HepG2 (cell line): ENCODE data around the gene SPHK1. TPM values are rescaled to one million over a fixed set of nuclear protein-coding genes. Genes with fewer than 3 reads are reported as not detected.
A peak's percentile ranks its signal among the peaks of the same experiment; 100 is the strongest.

Experiments
- AGO1 ChIP-seq: fragments of 200-400 bp; formaldehyde crosslinking; IDR thresholded peaks from 2 replicates; pipeline ENCODE4 v1.6.1; 2017; ENCODE audit warnings: mild to moderate bottlenecking, low read depth, low read length, moderate library complexity; ENCODE audit not compliant: poor library complexity, severe bottlenecking
- EP300 ChIP-seq, 3 experiments: sonication (generic) in 1 of 3; formaldehyde crosslinking in 1 of 3; IDR thresholded peaks; 2 replicates each; pipeline versions ENCODE4 v1.5.1 to v1.6.1; 2011 to 2020; ENCODE audit warnings: low read depth in 2 of 3, low read length in 2 of 3, borderline replicate concordance in 1 of 3, improper control_type of control experiment in 1 of 3, mild to moderate bottlenecking in 1 of 3, missing genetic modification reagents in 1 of 3, moderate library complexity in 1 of 3
- HHEX ChIP-seq: IDR thresholded peaks from 2 replicates; pipeline ENCODE4 v1.6.1; 2016; ENCODE audit warnings: control low read depth
- HNF4G ChIP-seq, 2 experiments: sonication (generic) in 1 of 2; formaldehyde crosslinking in 1 of 2; IDR thresholded peaks; 2 replicates each; pipeline versions ENCODE4 v1.4.0 to v1.6.1; 2011 to 2020; ENCODE audit warnings: borderline replicate concordance in 2 of 2, low read depth in 2 of 2, mild to moderate bottlenecking in 2 of 2, low read length in 1 of 2, missing genetic modification reagents in 1 of 2, moderate library complexity in 1 of 2
- MXI1 ChIP-seq: IDR thresholded peaks from 3 replicates; pipeline ENCODE4 v1.6.1; 2012; ENCODE audit warnings: low read depth, low read length, inconsistent platforms, borderline replicate concordance
- SNAI1 ChIP-seq: sonication (generic); formaldehyde crosslinking; IDR thresholded peaks from 2 replicates; pipeline ENCODE4 v1.5.0; 2020; ENCODE audit warnings: mild to moderate bottlenecking, missing genetic modification reagents, borderline replicate concordance
- SNAPC2 ChIP-seq: sonication (generic); formaldehyde crosslinking; IDR thresholded peaks from 2 replicates; pipeline ENCODE4 v1.8.1; 2022; ENCODE audit warnings: mild to moderate bottlenecking, missing genetic modification reagents
- SPEN ChIP-seq: sonication (generic); formaldehyde crosslinking; IDR thresholded peaks from 2 replicates; pipeline ENCODE4 v1.5.1; 2020; ENCODE audit warnings: low read depth, mild to moderate bottlenecking, missing genetic modification reagents
- TOPORS ChIP-seq: sonication (generic); formaldehyde crosslinking; IDR thresholded peaks from 2 replicates; pipeline ENCODE4 v1.8.0; 2023; ENCODE audit warnings: mild to moderate bottlenecking, missing genetic modification reagents
- ZBTB42 ChIP-seq: sonication (generic); formaldehyde crosslinking; IDR thresholded peaks from 2 replicates; pipeline ENCODE4 v1.5.0; 2020; ENCODE audit warnings: mild to moderate bottlenecking, missing genetic modification reagents
- ZFP36L1 ChIP-seq: sonication (generic); formaldehyde crosslinking; IDR thresholded peaks from 2 replicates; pipeline ENCODE4 v1.8.0; 2022; ENCODE audit warnings: mild to moderate bottlenecking, missing genetic modification reagents, moderate library complexity
- ZNF143 ChIP-seq: sonication (generic); formaldehyde crosslinking; IDR thresholded peaks from 2 replicates; pipeline ENCODE4 v1.4.0; 2020; ENCODE audit warnings: missing genetic modification reagents
- ZNF253 ChIP-seq: sonication (generic); formaldehyde crosslinking; IDR thresholded peaks from 2 replicates; pipeline ENCODE4 v1.8.0; 2022; ENCODE audit warnings: mild to moderate bottlenecking, missing genetic modification reagents, borderline replicate concordance
- ZNF343 ChIP-seq: sonication (generic); formaldehyde crosslinking; IDR thresholded peaks from 2 replicates; pipeline ENCODE4 v1.4.0; 2020; ENCODE audit warnings: mild to moderate bottlenecking, missing genetic modification reagents
- ZNF883 ChIP-seq: sonication (generic); formaldehyde crosslinking; IDR thresholded peaks from 2 replicates; pipeline ENCODE4 v1.5.1; 2020; ENCODE audit warnings: mild to moderate bottlenecking, missing genetic modification reagents; ENCODE audit errors: not compliant biosample characterization
- polyA plus RNA-seq, 8 experiments: library from polyadenylated mRNA; depleted of rRNA in 3 of 8; stranded (reverse) in 7 of 8; unstranded in 1 of 8; fragments of >200 nt; fragmentation: Illumina TruSeq in 4 of 8; extraction: Trizol in 4 of 8; gene quantifications; 2 replicates each; pipeline versions ENCODE4 v1.2.1 to v1.2.3, GENCODE V29; 2011 to 2016; ENCODE audit warnings: low read depth in 4 of 8, missing spikeins in 1 of 8, mixed read lengths in 1 of 8; ENCODE audit not compliant: insufficient read depth in 1 of 8
- total RNA-seq, 5 experiments: library from RNA; depleted of rRNA; stranded (reverse); fragments of >200 nt; fragmentation: Illumina TruSeq; extraction: Trizol; gene quantifications; 2 replicates each; pipeline ENCODE4 v1.2.3, GENCODE V29; 2016; ENCODE audit warnings: low read depth in 1 of 5
- TF ChIP-seq, protein P1 (sequence below): sonication (generic); formaldehyde crosslinking; IDR thresholded peaks from 2 replicates; pipeline ENCODE4 v1.8.1; 2023; ENCODE audit warnings: mild to moderate bottlenecking, missing genetic modification reagents
- TF ChIP-seq, protein P2 (sequence below): sonication (generic); formaldehyde crosslinking; IDR thresholded peaks from 2 replicates; pipeline ENCODE4 v1.8.0; 2022; ENCODE audit warnings: missing genetic modification reagents, mild to moderate bottlenecking, borderline replicate concordance
- TF ChIP-seq, protein P3 (sequence below): sonication (generic); formaldehyde crosslinking; IDR thresholded peaks from 2 replicates; pipeline ENCODE4 v1.4.0; 2020; ENCODE audit warnings: missing genetic modification reagents
- TF ChIP-seq, protein P4 (sequence below): sonication (generic); formaldehyde crosslinking; IDR thresholded peaks from 2 replicates; pipeline ENCODE4 v1.8.1; 2022; ENCODE audit warnings: mild to moderate bottlenecking, missing genetic modification reagents

The SPHK1 gene
- total and polyA plus RNA-seq, 2 of the 13 experiments (the other 11 are each of a cell fraction or from before 2014, with no cell fraction given) = 129 to 160 TPM

DNA sequence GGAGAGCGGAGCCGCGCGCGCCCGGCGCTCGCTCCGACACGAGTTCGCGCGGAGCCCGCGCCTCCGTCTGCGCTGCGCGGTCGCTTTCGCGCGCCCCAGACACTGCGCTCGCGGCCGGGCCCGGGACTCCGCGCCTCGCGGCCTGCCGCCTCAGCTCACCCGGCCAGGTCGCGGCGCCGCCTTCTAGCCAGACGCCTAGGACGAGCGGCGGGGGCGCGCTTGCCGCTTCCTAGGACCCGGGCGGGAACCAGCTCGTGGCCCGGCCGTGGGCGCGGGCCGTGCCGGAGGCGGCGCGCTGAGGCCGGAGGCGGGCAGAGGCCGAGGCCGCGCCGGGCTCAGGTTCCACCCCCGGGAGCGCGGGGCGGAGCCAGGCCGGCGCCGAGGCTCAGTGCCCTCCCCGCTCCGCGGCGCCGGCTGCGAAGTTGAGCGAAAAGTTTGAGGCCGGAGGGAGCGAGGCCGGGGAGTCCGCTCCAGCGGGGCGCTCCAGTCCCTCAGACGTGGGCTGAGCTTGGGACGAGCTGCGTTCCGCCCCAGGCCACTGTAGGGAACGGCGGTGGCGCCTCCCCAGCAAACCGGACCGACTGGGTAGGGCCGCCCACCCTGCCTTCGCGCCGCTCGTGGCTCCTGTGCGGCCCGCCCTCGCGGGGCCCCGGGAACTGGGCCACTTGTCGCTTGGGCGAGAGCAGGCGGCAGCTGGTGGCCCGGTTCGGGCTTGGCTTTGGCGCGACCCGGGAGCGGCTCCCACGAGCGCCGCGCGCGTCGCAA is at the start of gene SPHK1 (continued):
- TF ChIP-seq ZFP36L1 (CRISPR knock-in tag) (peak; percentile 87), SNAI1 (CRISPR knock-in tag) (peak; percentile 66; the same call in 1 of the 2 replicates), MXI1 (peak; percentile 21; the same call in 1 of the 3 replicates), HHEX (no peak), AGO1 (peak; percentile 82), EP300 (IDR thresholded peaks at IDR 0.05; ENCODE audit: low read depth in 2 of 2, low read length in 2 of 2) (0 out of 4 replicates have a peak, but pooled peaks of 1 of the 2 experiments have one; percentile 3), EP300 (CRISPR knock-in tag; IDR thresholded peaks at IDR 0.05; ENCODE audit: borderline replicate concordance) (no peak), ZNF883 (peak; percentile 91), ZNF343 (CRISPR knock-in tag) (peak; percentile 43; the same call in 1 of the 2 replicates), HNF4G (IDR thresholded peaks at IDR 0.05; ENCODE audit: borderline replicate concordance, low read depth, low read length) (no peak), HNF4G (CRISPR knock-in tag; IDR thresholded peaks at IDR 0.05; ENCODE audit: borderline replicate concordance, low read depth) (peak; percentile 62; the same call in 1 of the 2 replicates), ZNF253 (CRISPR knock-in tag) (peak; percentile 68; the same call in 1 of the 2 replicates), TOPORS (CRISPR knock-in tag) (peak; percentile 84), SPEN (CRISPR knock-in tag) (peak; percentile 41; the same call in 1 of the 2 replicates), SNAPC2 (CRISPR knock-in tag) (peak; percentile 25; the same call in 1 of the 2 replicates), ZBTB42 (0 out of 2 replicates have a peak, but pooled peaks have one; percentile 61), ZNF143 (0 out of 2 replicates have a peak, but pooled peaks have one; percentile 12)
- TF ChIP-seq, protein P1, sequence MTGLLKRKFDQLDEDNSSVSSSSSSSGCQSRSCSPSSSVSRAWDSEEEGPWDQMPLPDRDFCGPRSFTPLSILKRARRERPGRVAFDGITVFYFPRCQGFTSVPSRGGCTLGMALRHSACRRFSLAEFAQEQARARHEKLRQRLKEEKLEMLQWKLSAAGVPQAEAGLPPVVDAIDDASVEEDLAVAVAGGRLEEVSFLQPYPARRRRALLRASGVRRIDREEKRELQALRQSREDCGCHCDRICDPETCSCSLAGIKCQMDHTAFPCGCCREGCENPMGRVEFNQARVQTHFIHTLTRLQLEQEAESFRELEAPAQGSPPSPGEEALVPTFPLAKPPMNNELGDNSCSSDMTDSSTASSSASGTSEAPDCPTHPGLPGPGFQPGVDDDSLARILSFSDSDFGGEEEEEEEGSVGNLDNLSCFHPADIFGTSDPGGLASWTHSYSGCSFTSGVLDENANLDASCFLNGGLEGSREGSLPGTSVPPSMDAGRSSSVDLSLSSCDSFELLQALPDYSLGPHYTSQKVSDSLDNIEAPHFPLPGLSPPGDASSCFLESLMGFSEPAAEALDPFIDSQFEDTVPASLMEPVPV (CRISPR knock-in tag) = peak; percentile 17; the same call in 1 of the 2 replicates
- TF ChIP-seq, protein P2, sequence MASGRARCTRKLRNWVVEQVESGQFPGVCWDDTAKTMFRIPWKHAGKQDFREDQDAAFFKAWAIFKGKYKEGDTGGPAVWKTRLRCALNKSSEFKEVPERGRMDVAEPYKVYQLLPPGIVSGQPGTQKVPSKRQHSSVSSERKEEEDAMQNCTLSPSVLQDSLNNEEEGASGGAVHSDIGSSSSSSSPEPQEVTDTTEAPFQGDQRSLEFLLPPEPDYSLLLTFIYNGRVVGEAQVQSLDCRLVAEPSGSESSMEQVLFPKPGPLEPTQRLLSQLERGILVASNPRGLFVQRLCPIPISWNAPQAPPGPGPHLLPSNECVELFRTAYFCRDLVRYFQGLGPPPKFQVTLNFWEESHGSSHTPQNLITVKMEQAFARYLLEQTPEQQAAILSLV (CRISPR knock-in tag) = 0 out of 2 replicates have a peak, but pooled peaks have one; percentile 20
- TF ChIP-seq, protein P3, sequence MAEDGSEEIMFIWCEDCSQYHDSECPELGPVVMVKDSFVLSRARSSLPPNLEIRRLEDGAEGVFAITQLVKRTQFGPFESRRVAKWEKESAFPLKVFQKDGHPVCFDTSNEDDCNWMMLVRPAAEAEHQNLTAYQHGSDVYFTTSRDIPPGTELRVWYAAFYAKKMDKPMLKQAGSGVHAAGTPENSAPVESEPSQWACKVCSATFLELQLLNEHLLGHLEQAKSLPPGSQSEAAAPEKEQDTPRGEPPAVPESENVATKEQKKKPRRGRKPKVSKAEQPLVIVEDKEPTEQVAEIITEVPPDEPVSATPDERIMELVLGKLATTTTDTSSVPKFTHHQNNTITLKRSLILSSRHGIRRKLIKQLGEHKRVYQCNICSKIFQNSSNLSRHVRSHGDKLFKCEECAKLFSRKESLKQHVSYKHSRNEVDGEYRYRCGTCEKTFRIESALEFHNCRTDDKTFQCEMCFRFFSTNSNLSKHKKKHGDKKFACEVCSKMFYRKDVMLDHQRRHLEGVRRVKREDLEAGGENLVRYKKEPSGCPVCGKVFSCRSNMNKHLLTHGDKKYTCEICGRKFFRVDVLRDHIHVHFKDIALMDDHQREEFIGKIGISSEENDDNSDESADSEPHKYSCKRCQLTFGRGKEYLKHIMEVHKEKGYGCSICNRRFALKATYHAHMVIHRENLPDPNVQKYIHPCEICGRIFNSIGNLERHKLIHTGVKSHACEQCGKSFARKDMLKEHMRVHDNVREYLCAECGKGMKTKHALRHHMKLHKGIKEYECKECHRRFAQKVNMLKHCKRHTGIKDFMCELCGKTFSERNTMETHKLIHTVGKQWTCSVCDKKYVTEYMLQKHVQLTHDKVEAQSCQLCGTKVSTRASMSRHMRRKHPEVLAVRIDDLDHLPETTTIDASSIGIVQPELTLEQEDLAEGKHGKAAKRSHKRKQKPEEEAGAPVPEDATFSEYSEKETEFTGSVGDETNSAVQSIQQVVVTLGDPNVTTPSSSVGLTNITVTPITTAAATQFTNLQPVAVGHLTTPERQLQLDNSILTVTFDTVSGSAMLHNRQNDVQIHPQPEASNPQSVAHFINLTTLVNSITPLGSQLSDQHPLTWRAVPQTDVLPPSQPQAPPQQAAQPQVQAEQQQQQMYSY (CRISPR knock-in tag) = peak; percentile 69; the same call in 1 of the 2 replicates
- TF ChIP-seq, protein P4, sequence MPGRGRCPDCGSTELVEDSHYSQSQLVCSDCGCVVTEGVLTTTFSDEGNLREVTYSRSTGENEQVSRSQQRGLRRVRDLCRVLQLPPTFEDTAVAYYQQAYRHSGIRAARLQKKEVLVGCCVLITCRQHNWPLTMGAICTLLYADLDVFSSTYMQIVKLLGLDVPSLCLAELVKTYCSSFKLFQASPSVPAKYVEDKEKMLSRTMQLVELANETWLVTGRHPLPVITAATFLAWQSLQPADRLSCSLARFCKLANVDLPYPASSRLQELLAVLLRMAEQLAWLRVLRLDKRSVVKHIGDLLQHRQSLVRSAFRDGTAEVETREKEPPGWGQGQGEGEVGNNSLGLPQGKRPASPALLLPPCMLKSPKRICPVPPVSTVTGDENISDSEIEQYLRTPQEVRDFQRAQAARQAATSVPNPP = peak; percentile 36
